Heart left ventricle (tissue), 13 donors: ENCODE results near the gene ARHGEF6.

Experiments
- CTCF ChIP-seq, 12 donors: fragments of 200-600 bp; sonication (generic) in 4 of 12; IDR thresholded peaks; one replicate each; pipeline versions ENCODE4 v1.5.0 to v1.8.0; 2018 to 2022; ENCODE audit warnings: antibody characterized with exemption in 12 of 12, mild to moderate bottlenecking in 5 of 12
- POLR2A ChIP-seq, 2 donors: fragments of 450-650 bp; IDR thresholded peaks; one replicate each; pipeline ENCODE4 v1.6.1; 2017; ENCODE audit warnings: antibody characterized with exemption in 2 of 2, mild to moderate bottlenecking in 2 of 2, moderate library complexity in 2 of 2
- donor health status: ischemic (EF 13 %, LVEDD 7.1; RV severe dilation, severe dysfunction).
- donor health status: DM: no; HTN: yes; CAD: no.
- donor health status: DM: no; HTN: no; CAD: no.
- donor health status: ischemic (EF 25% LVEDD 6.9; RV normal size, moderate dysfunction).
- donor health status: ischemic (EF 25% LVEDD 5.7; RV mildly dilated, moderate dysfunction).
- donor health status: ischemic (EF 35%, LVEDD 5.7; RV mildly dilated, moderate dysfunction).
- donor health status: nonischemic (EF 11% LVEDD 7.7; RV severe dilation, severe dysfunction).
- donor health status: DM: yes; HTN: yes; CAD: no.
- donor health status: PGD.
- donor health status: ischemic (EF 29% LVEDD 5.4; RV normal size, mild dysfunction).
- donor health status: nonischemic (EF 23%, LVEDD 6.1; RV moderate dilation, normal function).

DNA sequence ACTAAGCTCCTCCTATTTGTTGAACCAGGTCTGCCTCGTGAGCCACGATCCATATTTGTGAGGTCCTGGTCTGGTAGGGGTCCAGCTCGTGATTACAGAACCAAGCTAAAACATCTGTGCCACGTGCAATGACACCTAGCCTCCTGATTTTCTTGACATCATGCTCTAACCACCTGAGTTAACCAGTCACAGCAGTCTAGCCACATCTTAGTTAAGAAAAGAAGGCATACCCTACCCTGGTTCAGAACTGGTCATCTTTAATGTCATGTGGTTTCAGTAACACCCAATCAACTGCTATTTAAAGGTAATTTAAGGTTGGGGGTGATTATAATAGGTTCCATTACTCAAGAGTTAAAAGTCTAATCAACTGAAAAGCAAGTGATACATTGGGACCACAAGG, 28.4 kb downstream of the ARHGEF6 start:
- TF ChIP-seq POLR2A (IDR thresholded peaks at IDR 0.05), result no peak
- TF ChIP-seq CTCF (IDR thresholded peaks at IDR 0.05), result no peak
